Neuronal stem cell (in vitro differentiated cells): ENCODE measurements around the gene HDAC4.

Experiments
- DNase-seq: peaks from one replicate; pipeline ENCODE4 v3.0.0-alpha.2; 2013; ENCODE audit warnings: low spot score
- H2AFZ ChIP-seq: one replicate; pipeline ENCODE4 v1.6.1; 2013; ENCODE audit warnings: mild to moderate bottlenecking, low read length, inconsistent platforms
- H2AK5ac ChIP-seq: 2 replicates; pipeline ENCODE4 v1.6.1; 2013; ENCODE audit warnings: low read depth, mild to moderate bottlenecking, inconsistent platforms, low read length, moderate library complexity, mixed read lengths
- H2BK120ac ChIP-seq: 2 replicates; pipeline ENCODE4 v1.6.1; 2013; ENCODE audit warnings: low read depth, mild to moderate bottlenecking, inconsistent platforms, low read length, moderate library complexity, mixed read lengths
- H2BK12ac ChIP-seq: one replicate; pipeline ENCODE4 v1.6.1; 2013; ENCODE audit warnings: low read length, inconsistent platforms
- H2BK15ac ChIP-seq: 2 replicates; pipeline ENCODE4 v1.6.1; 2013; ENCODE audit warnings: mild to moderate bottlenecking, low read length, inconsistent platforms, mixed read lengths
- H2BK5ac ChIP-seq: one replicate; pipeline ENCODE4 v1.6.1; 2013; ENCODE audit warnings: inconsistent platforms, mild to moderate bottlenecking, low read length, moderate library complexity
- H3K14ac ChIP-seq: one replicate; pipeline ENCODE4 v1.6.1; 2013; ENCODE audit warnings: low read length, inconsistent platforms
- H3K18ac ChIP-seq: 2 replicates; pipeline ENCODE4 v1.6.1; 2013; ENCODE audit warnings: low read length, inconsistent platforms
- H3K23ac ChIP-seq: 2 replicates; pipeline ENCODE4 v1.6.1; 2013; ENCODE audit warnings: low read depth, mild to moderate bottlenecking, mixed read lengths, low read length, inconsistent platforms; ENCODE audit not compliant: poor library complexity
- H3K27ac ChIP-seq: replicated peaks from 3 replicates; pipeline ENCODE4 v1.5.1; 2013; ENCODE audit warnings: low read length, inconsistent platforms
- H3K27me3 ChIP-seq, 3 experiments: 2 replicates each; pipeline ENCODE4 v1.6.1; 2013; ENCODE audit warnings: low read length in 3 of 3, mild to moderate bottlenecking in 2 of 3, inconsistent platforms in 1 of 3, low read depth in 1 of 3, mixed read lengths in 1 of 3, moderate library complexity in 1 of 3; ENCODE audit not compliant: control insufficient read depth in 3 of 3, insufficient read depth in 3 of 3
- H3K36me3 ChIP-seq, 2 donors: replicated peaks in 1 of 2; 2 replicates each; pipeline ENCODE4 v1.6.1; 2013; ENCODE audit warnings: low read length in 2 of 2; ENCODE audit not compliant: control insufficient read depth in 2 of 2, insufficient read depth in 2 of 2
- H3K4ac ChIP-seq: 2 replicates; pipeline ENCODE4 v1.6.1; 2013; ENCODE audit warnings: inconsistent platforms, mild to moderate bottlenecking, low read length, moderate library complexity
- H3K4me1 ChIP-seq, 2 donors: 1 replicate in 1 of 2; 2 replicates in 1 of 2; pipeline ENCODE4 v1.6.1; 2013; ENCODE audit warnings: low read length in 2 of 2, low read depth in 1 of 2; ENCODE audit not compliant: control insufficient read depth in 2 of 2, insufficient read depth in 1 of 2
- H3K4me2 ChIP-seq: one replicate; pipeline ENCODE4 v1.6.1; 2013; ENCODE audit warnings: mild to moderate bottlenecking, low read length, inconsistent platforms; ENCODE audit not compliant: insufficient read depth, poor library complexity, severe bottlenecking
- H3K4me3 ChIP-seq, 2 donors: 2 replicates each; pipeline ENCODE4 v1.5.1; 2013; ENCODE audit warnings: low read length in 2 of 2, mild to moderate bottlenecking in 2 of 2, inconsistent platforms in 1 of 2, moderate library complexity in 1 of 2
- H3K79me1 ChIP-seq: one replicate; pipeline ENCODE4 v1.6.1; 2013; ENCODE audit warnings: low read depth, mild to moderate bottlenecking, inconsistent platforms, low read length, moderate library complexity
- H3K9ac ChIP-seq: one replicate; pipeline ENCODE4 v1.6.1; 2013; ENCODE audit warnings: mild to moderate bottlenecking, low read depth, low read length, inconsistent platforms; ENCODE audit not compliant: poor library complexity
- H3K9me3 ChIP-seq, 2 donors: replicated peaks in 1 of 2; 2 replicates each; pipeline versions ENCODE3 to v1.6.1; 2013; ENCODE audit warnings: low read length in 2 of 2, mild to moderate bottlenecking in 2 of 2, inconsistent platforms in 1 of 2, low read depth in 1 of 2, mixed read lengths in 1 of 2, moderate library complexity in 1 of 2; ENCODE audit not compliant: control insufficient read depth in 2 of 2, insufficient read depth in 1 of 2
- H4K8ac ChIP-seq: one replicate; pipeline ENCODE4 v1.6.1; 2013; ENCODE audit warnings: low read depth, mild to moderate bottlenecking, inconsistent platforms, low read length, moderate library complexity
- H4K91ac ChIP-seq: one replicate; pipeline ENCODE4 v1.6.1; 2013; ENCODE audit warnings: low read length, low read depth, mild to moderate bottlenecking, inconsistent platforms; ENCODE audit not compliant: poor library complexity
- WGBS, 2 donors: extraction: QIAGEN DNeasy Blood & Tissue Kit; methylation state at CpG; one replicate each; pipeline ENCODE4 v1.1.7; 2013; ENCODE audit warnings: missing lambda C conversion rate in 2 of 2, mixed read lengths in 1 of 2; ENCODE audit not compliant: insufficient read length in 2 of 2, insufficient replicate concordance in 1 of 2; ENCODE audit errors: extremely low coverage in 2 of 2; 5-methylcytosine and 5-hydroxymethylcytosine counted together

Gene HDAC4

GRCh38 chr2:239136203-239136602 is 264.6 kb downstream of the HDAC4 start:
- H3K4me3 ChIP-seq: no peak overlapping the region
- no peak overlapping the region for H3K14ac ChIP-seq
- H3K9me3 ChIP-seq: no peaks in the 10 kb centered on the region
- no peak overlapping the region for H3K9ac ChIP-seq
- no peak overlapping the region for H3K4me2 ChIP-seq
- H2BK12ac ChIP-seq: no peak overlapping the region
- no peak overlapping the region for H3K27ac ChIP-seq
- no peak overlapping the region for H4K8ac ChIP-seq
- no peaks in the 10 kb centered on the region for H3K4me1 ChIP-seq
- H3K36me3 ChIP-seq: peaks cover 33 to 87% of the 10 kb centered on the region in 2 donors
- no peak overlapping the region for H2BK15ac ChIP-seq
- H3K27me3 ChIP-seq: no peaks in the 10 kb centered on the region
- no peak for DNase-seq
- H3K4ac ChIP-seq: no peak overlapping the region
- H2AFZ ChIP-seq: no peak overlapping the region
- no peak overlapping the region for H2AK5ac ChIP-seq
- WGBS, 2 donors: no CpG with 5 or more reads among the region's 3 CpGs
- no peak overlapping the region for H3K18ac ChIP-seq
- H2BK120ac ChIP-seq: no peak overlapping the region
- no peaks in the 10 kb centered on the region for H3K79me1 ChIP-seq
- H3K23ac ChIP-seq: no peak overlapping the region
- no peak overlapping the region for H2BK5ac ChIP-seq
- no peak overlapping the region for H4K91ac ChIP-seq

GRCh38 chr2:239135531-239135930 is 265.3 kb downstream of the HDAC4 start:
- no peaks in the 10 kb centered on the region for H3K9me3 ChIP-seq
- no peak for DNase-seq
- H3K4me3 ChIP-seq: no peak overlapping the region
- no peak overlapping the region for H4K8ac ChIP-seq
- H2BK120ac ChIP-seq: no peak overlapping the region
- no peak overlapping the region for H2BK15ac ChIP-seq
- H3K14ac ChIP-seq: no peak overlapping the region
- H4K91ac ChIP-seq: no peak overlapping the region
- H3K27me3 ChIP-seq: no peaks in the 10 kb centered on the region
- no peak overlapping the region for H2BK12ac ChIP-seq
- no peak overlapping the region for H2AK5ac ChIP-seq
- H3K36me3 ChIP-seq: peaks cover 33 to 84% of the 10 kb centered on the region in 2 donors
- no peaks in the 10 kb centered on the region for H3K79me1 ChIP-seq
- no CpG with 5 or more reads among the region's 10 CpGs for WGBS, 2 donors
- no peak overlapping the region for H3K9ac ChIP-seq
- no peak overlapping the region for H3K4ac ChIP-seq
- no peak overlapping the region for H2BK5ac ChIP-seq
- no peaks in the 10 kb centered on the region for H3K4me1 ChIP-seq
- no peak overlapping the region for H2AFZ ChIP-seq
- no peak overlapping the region for H3K27ac ChIP-seq
- no peak overlapping the region for H3K18ac ChIP-seq
- H3K4me2 ChIP-seq: no peak overlapping the region
- H3K23ac ChIP-seq: no peak overlapping the region

- Histone ChIP-seq H3K4me3 (no peak overlapping the region), H3K27me3 (no peaks in the 10 kb centered on the region), H3K9ac (no peak overlapping the region), H3K18ac (no peak overlapping the region), H2BK15ac (no peak overlapping the region), H3K4ac (no peak overlapping the region), H2AFZ (no peak overlapping the region), H2BK5ac (no peak overlapping the region), H3K14ac (no peak overlapping the region), H4K91ac (no peak overlapping the region), H3K4me1 (no peaks in the 10 kb centered on the region), H3K36me3 (peaks cover 31 to 73% of the 10 kb centered on the region in 2 donors), H4K8ac (no peak overlapping the region), H3K23ac (no peak overlapping the region), H3K27ac (no peak overlapping the region), H3K9me3 (no peaks in the 10 kb centered on the region), H3K4me2 (no peak overlapping the region), H2BK120ac (no peak overlapping the region), H2AK5ac (no peak overlapping the region), H2BK12ac (no peak overlapping the region), H3K79me1 (peaks cover 2% of the 10 kb centered on the region)
- no CpG with 5 or more reads among the region's 28 CpGs for WGBS, 2 donors
- no peak for DNase-seq
Observed at GRCh38 chr2:239133945-239134570, 266.8 kb downstream of the HDAC4 start.

GRCh38 chr2:239132786-239133185 is 268.0 kb downstream of the HDAC4 start:
- peaks cover 29 to 70% of the 10 kb centered on the region in 2 donors for H3K36me3 ChIP-seq
- H3K14ac ChIP-seq: no peak overlapping the region
- no peak overlapping the region for H3K4ac ChIP-seq
- no peak overlapping the region for H3K9ac ChIP-seq
- DNase-seq: no peak
- H2AFZ ChIP-seq: no peak overlapping the region
- H3K9me3 ChIP-seq: no peaks in the 10 kb centered on the region
- H2BK12ac ChIP-seq: no peak overlapping the region
- no peak overlapping the region for H3K27ac ChIP-seq
- H3K79me1 ChIP-seq: peaks cover 2% of the 10 kb centered on the region
- no CpG with 5 or more reads among the region's 12 CpGs for WGBS, 2 donors
- H3K4me3 ChIP-seq: no peak overlapping the region
- H3K4me2 ChIP-seq: no peak overlapping the region
- H4K91ac ChIP-seq: no peak overlapping the region
- no peak overlapping the region for H2BK5ac ChIP-seq
- no peak overlapping the region for H2AK5ac ChIP-seq
- no peak overlapping the region for H3K23ac ChIP-seq
- H2BK120ac ChIP-seq: no peak overlapping the region
- no peaks in the 10 kb centered on the region for H3K27me3 ChIP-seq
- H3K18ac ChIP-seq: no peak overlapping the region
- H3K4me1 ChIP-seq: no peaks in the 10 kb centered on the region
- no peak overlapping the region for H4K8ac ChIP-seq
- H2BK15ac ChIP-seq: no peak overlapping the region
